Keratinocyte (primary cell): ENCODE measurements around the gene ENGASE. TPM values are rescaled to one million over a fixed set of nuclear protein-coding genes. Genes with fewer than 3 reads are reported as not detected.

ENCODE experiments used
- DNase-seq: peaks from one replicate; pipeline ENCODE4 v3.0.0-alpha.2; 2011; ENCODE audit warnings: low read depth, missing footprints, low spot score
- FAIRE-seq: peaks from 2 replicates; lab custom pipeline; 2011; peaks lifted over from hg19 to GRCh38; lab: Jason Lieb, UNC
- H2AFZ ChIP-seq: 2 replicates; pipeline ENCODE4 v1.6.0; 2012; ENCODE audit warnings: low read length, control low read depth, inconsistent platforms; ENCODE audit not compliant: control insufficient read depth
- H3K27ac ChIP-seq: 2 replicates; pipeline ENCODE4 v1.5.1; 2011; ENCODE audit warnings: low read length; ENCODE audit not compliant: control insufficient read depth, insufficient read depth
- H3K27me3 ChIP-seq: 3 replicates; pipeline ENCODE4 v1.6.0; 2011; ENCODE audit warnings: low read length; ENCODE audit not compliant: control insufficient read depth, insufficient read depth; ENCODE audit errors: extremely low read depth
- H3K36me3 ChIP-seq, 2 experiments: 2 replicates in 1 of 2; 3 replicates in 1 of 2; pipeline ENCODE4 v1.5.1; 2011; ENCODE audit warnings: low read length in 2 of 2, mild to moderate bottlenecking in 1 of 2; ENCODE audit not compliant: control insufficient read depth in 2 of 2, insufficient read depth in 2 of 2; ENCODE audit errors: extremely low read depth in 1 of 2
- H3K4me1 ChIP-seq: 3 replicates; pipeline ENCODE4 v1.5.1; 2011; ENCODE audit warnings: low read length; ENCODE audit not compliant: control insufficient read depth, insufficient read depth; ENCODE audit errors: extremely low read depth
- H3K4me2 ChIP-seq: 3 replicates; pipeline ENCODE4 v1.6.0; 2011; ENCODE audit warnings: low read depth, low read length; ENCODE audit not compliant: control insufficient read depth, insufficient read depth; ENCODE audit errors: extremely low read depth
- H3K4me3 ChIP-seq, 3 experiments: fragments of 200-600 bp in 1 of 3; sonication (generic) in 1 of 3; 2 replicates in 2 of 3; 3 replicates in 1 of 3; pipeline ENCODE4 v1.5.1; 2011 to 2016; ENCODE audit warnings: low read length in 3 of 3, mild to moderate bottlenecking in 3 of 3, control low read depth in 2 of 3, inconsistent platforms in 1 of 3, low read depth in 1 of 3, mixed read lengths in 1 of 3, mixed run types in 1 of 3, moderate library complexity in 1 of 3; ENCODE audit not compliant: control insufficient read depth in 2 of 3, insufficient read depth in 2 of 3; ENCODE audit errors: extremely low read depth in 1 of 3
- H3K79me2 ChIP-seq: 2 replicates; pipeline ENCODE4 v1.6.0; 2012; ENCODE audit warnings: low read length; ENCODE audit not compliant: control insufficient read depth, insufficient read depth
- H3K9ac ChIP-seq: 3 replicates; pipeline ENCODE4 v1.6.0; 2011; ENCODE audit warnings: low read length; ENCODE audit not compliant: control insufficient read depth, insufficient read depth; ENCODE audit errors: extremely low read depth
- H3K9me1 ChIP-seq: 3 replicates; pipeline ENCODE4 v1.6.0; 2011; ENCODE audit warnings: low read length; ENCODE audit not compliant: control insufficient read depth, insufficient read depth; ENCODE audit errors: extremely low read depth
- H3K9me3 ChIP-seq: 2 replicates; pipeline ENCODE4 v1.5.1; 2012; ENCODE audit warnings: low read depth, low read length; ENCODE audit not compliant: control insufficient read depth
- H4K20me1 ChIP-seq: 3 replicates; pipeline ENCODE4 v1.6.0; 2011; ENCODE audit warnings: low read length; ENCODE audit not compliant: control insufficient read depth, insufficient read depth; ENCODE audit errors: extremely low read depth
- EZH2 ChIP-seq: IDR thresholded peaks from one replicate; pipeline ENCODE4 v1.6.1; 2012; ENCODE audit warnings: inconsistent platforms, mild to moderate bottlenecking, low read length, moderate library complexity
- dilution Hi-C: fragments of 300-500 bp; cut with MboI; formaldehyde crosslinking; loops from one replicate; pipeline ENCODE4 v1.7.0; 2020; ENCODE audit warnings: low sequenced_read_pairs; ENCODE audit not compliant: extremely low pct_ligation_motif_present
- polyA plus RNA-seq, 5 experiments: library from polyadenylated mRNA; depleted of rRNA in 3 of 5; stranded (reverse) in 3 of 5; stranded (forward) in 1 of 5; unstranded in 1 of 5; fragments of >200 nt; gene quantifications; 1 replicate in 1 of 5; 2 replicates in 3 of 5; 3 replicates in 1 of 5; pipeline versions ENCODE4 v1.2.1 to v1.2.3, GENCODE V29; 2011 to 2012; ENCODE audit warnings: missing spikeins in 2 of 5, low read depth in 1 of 5, low replicate concordance in 1 of 5
- TF ChIP-seq, protein P1 (sequence below), 3 experiments: IDR thresholded peaks in 1 of 3; conservative IDR thresholded peaks in 1 of 3; optimal IDR thresholded peaks in 1 of 3; 2 replicates in 2 of 3; 3 replicates in 1 of 3; pipeline versions ENCODE3 to v1.5.1; 2011; ENCODE audit warnings: low read length in 3 of 3, mild to moderate bottlenecking in 3 of 3, moderate library complexity in 2 of 3, control low read depth in 1 of 3, inconsistent platforms in 1 of 3; ENCODE audit not compliant: insufficient read depth in 2 of 3; ENCODE audit errors: extremely low read depth in 1 of 3

ENGASE gene
- polyA plus RNA-seq, 1 donor (not counting 4 experiments of a cell fraction or from before 2014, with no cell fraction given), result 6.6 TPM

DNA sequence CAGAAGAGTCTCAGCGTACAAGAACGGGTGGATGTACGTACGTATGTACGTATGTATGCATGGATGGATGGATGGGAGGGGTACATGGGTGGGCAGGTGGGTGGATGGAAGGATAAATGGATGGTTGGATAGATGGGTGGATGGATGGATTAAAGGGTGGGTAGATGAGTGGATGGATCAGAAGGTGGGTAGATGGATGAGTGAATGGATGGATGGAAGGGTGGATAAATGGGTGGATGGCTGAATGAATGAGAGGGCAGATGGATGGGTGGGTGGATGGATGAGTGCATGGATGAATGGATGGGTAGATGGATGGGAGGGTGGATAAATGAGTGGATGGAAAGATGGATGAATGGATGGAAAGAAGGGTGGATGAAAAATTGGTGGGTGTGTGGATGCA lies 45.6 kb downstream of the ENGASE start:
- dilution Hi-C loops, result no loop called here

DNA sequence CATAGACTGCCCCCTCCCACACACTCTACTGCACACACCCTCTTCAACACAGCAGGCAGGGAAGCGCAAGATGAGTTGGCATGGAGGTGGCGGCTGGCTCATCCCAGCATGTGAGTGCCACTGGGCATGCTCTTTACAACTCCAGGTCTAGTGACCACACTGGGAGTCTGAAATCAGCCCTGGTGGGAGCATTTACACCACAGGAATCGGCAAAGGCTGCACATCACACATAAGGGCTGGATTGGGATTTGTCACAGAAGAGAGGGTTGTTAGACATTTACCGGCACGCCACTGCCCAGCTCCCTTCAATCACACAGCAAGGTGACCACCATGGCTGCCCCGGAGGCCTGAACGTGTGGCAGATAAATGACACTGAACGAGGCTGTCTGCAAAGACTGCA lies 49.4 kb downstream of the ENGASE start:
- Histone ChIP-seq H3K4me1 (no peaks in the 10 kb centered on the region), H3K4me3 (no peak overlapping the region), H3K9ac (no peak overlapping the region), H3K79me2 (no peaks in the 10 kb centered on the region), H3K36me3 (no peaks in the 10 kb centered on the region), H4K20me1 (peaks cover 4% of the 10 kb centered on the region), H3K27ac (no peak overlapping the region), H3K27me3 (peaks cover 54% of the 10 kb centered on the region), H2AFZ (no peak overlapping the region), H3K4me2 (no peak overlapping the region), H3K9me3 (no peaks in the 10 kb centered on the region), H3K9me1 (no peaks in the 10 kb centered on the region)
- TF ChIP-seq, protein P1, sequence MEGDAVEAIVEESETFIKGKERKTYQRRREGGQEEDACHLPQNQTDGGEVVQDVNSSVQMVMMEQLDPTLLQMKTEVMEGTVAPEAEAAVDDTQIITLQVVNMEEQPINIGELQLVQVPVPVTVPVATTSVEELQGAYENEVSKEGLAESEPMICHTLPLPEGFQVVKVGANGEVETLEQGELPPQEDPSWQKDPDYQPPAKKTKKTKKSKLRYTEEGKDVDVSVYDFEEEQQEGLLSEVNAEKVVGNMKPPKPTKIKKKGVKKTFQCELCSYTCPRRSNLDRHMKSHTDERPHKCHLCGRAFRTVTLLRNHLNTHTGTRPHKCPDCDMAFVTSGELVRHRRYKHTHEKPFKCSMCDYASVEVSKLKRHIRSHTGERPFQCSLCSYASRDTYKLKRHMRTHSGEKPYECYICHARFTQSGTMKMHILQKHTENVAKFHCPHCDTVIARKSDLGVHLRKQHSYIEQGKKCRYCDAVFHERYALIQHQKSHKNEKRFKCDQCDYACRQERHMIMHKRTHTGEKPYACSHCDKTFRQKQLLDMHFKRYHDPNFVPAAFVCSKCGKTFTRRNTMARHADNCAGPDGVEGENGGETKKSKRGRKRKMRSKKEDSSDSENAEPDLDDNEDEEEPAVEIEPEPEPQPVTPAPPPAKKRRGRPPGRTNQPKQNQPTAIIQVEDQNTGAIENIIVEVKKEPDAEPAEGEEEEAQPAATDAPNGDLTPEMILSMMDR (optimal IDR thresholded peaks at IDR 0.05 in 1 of 3, IDR thresholded peaks at IDR 0.05 in 1 of 3, conservative IDR thresholded peaks at IDR 0.05 in 1 of 3; ENCODE audit: extremely low read depth in 1 of 3, insufficient read depth in 2 of 3, low read length in 3 of 3), result no peak
- TF ChIP-seq EZH2, result no peak
- no peak for DNase-seq
- FAIRE-seq, result no peak
- dilution Hi-C loops, result no loop called here

More for the DNA sequence above, 45.6 kb downstream of the ENGASE start:
- FAIRE-seq, result no peak
- Histone ChIP-seq H3K4me3 (no peak overlapping the region), H3K4me2 (no peak overlapping the region), H2AFZ (no peak overlapping the region), H4K20me1 (no peaks in the 10 kb centered on the region), H3K27ac (no peak overlapping the region), H3K27me3 (peaks cover 61% of the 10 kb centered on the region), H3K4me1 (no peaks in the 10 kb centered on the region), H3K79me2 (no peaks in the 10 kb centered on the region), H3K36me3 (no peaks in the 10 kb centered on the region), H3K9me3 (no peaks in the 10 kb centered on the region), H3K9ac (no peak overlapping the region), H3K9me1 (no peaks in the 10 kb centered on the region)
- no peak for TF ChIP-seq EZH2
- no peak for DNase-seq
